Testis (tissue), 3 donors: ENCODE data around the gene ORAI2. TPM values are rescaled to one million over a fixed set of nuclear protein-coding genes. Genes with fewer than 3 reads are reported as not detected.

ENCODE experiments used
- DNase-seq: peaks from one replicate; pipeline ENCODE4 v3.0.0-alpha.2; 2019
- H3K27ac ChIP-seq, 2 donors: fragments of 200-600 bp; sonication (generic); one replicate each; pipeline ENCODE4 v1.5.1; 2019
- H3K27me3 ChIP-seq: fragments of 200-600 bp; sonication (generic); one replicate; pipeline ENCODE4 v1.5.1; 2019
- H3K36me3 ChIP-seq: fragments of 200-600 bp; sonication (generic); one replicate; pipeline ENCODE4 v1.5.1; 2017; ENCODE audit warnings: low read depth; ENCODE audit errors: missing control alignments
- H3K4me1 ChIP-seq: fragments of 200-600 bp; sonication (generic); one replicate; pipeline ENCODE4 v1.5.1; 2019
- H3K4me3 ChIP-seq, 2 donors: fragments of 200-600 bp; sonication (generic); one replicate each; pipeline ENCODE4 v1.5.1; 2017 to 2019
- H3K9me3 ChIP-seq: fragments of 200-600 bp; sonication (generic); one replicate; pipeline ENCODE4 v1.5.1; 2017
- POLR2A ChIP-seq: fragments of 450-650 bp; IDR thresholded peaks from one replicate; pipeline ENCODE4 v1.6.1; 2017; ENCODE audit warnings: antibody characterized with exemption, mild to moderate bottlenecking, moderate library complexity
- WGBS, 2 donors: methylation state at CpG; one replicate each; pipeline ENCODE4 v1.1.5; 2018; 5-methylcytosine and 5-hydroxymethylcytosine counted together
- intact Hi-C: fragments of 100-400 bp; cut with DNase I; formaldehyde crosslinking; loops from one replicate; pipeline ENCODE4 v1.15.1; 2023; ENCODE audit warnings: low total_unique reads
- polyA plus RNA-seq: library from polyadenylated mRNA; stranded (reverse); fragments of 350-450 nt; fragmentation: Illumina TruSeq; extraction: RNeasy Lipid Tissue Mini Kit (QIAGEN cat#74804); gene quantifications from one replicate; pipeline ENCODE4 v1.2.3, GENCODE V29; 2014; ENCODE audit warnings: low read depth, low replicate concordance; ENCODE audit not compliant: insufficient read depth
- total RNA-seq, 2 donors: library from RNA; depleted of rRNA; stranded (reverse); fragments of >200 nt; gene quantifications; one replicate each; pipeline ENCODE4 v1.2.3, GENCODE V29; 2016
- TF ChIP-seq, protein P1 (sequence below), 3 experiments: fragments of 450-650 bp in 2 of 3; fragments of 200-600 bp in 1 of 3; sonication (generic) in 1 of 3; IDR thresholded peaks; one replicate each; pipeline ENCODE4 v1.5.1; 2016 to 2019; ENCODE audit warnings: antibody characterized with exemption in 3 of 3, mild to moderate bottlenecking in 2 of 3, moderate library complexity in 1 of 3

ORAI2 gene
- total and polyA plus RNA-seq, 3 donors from 2014 or later = 9.7 to 10.3 (median 9.9) TPM

DNA sequence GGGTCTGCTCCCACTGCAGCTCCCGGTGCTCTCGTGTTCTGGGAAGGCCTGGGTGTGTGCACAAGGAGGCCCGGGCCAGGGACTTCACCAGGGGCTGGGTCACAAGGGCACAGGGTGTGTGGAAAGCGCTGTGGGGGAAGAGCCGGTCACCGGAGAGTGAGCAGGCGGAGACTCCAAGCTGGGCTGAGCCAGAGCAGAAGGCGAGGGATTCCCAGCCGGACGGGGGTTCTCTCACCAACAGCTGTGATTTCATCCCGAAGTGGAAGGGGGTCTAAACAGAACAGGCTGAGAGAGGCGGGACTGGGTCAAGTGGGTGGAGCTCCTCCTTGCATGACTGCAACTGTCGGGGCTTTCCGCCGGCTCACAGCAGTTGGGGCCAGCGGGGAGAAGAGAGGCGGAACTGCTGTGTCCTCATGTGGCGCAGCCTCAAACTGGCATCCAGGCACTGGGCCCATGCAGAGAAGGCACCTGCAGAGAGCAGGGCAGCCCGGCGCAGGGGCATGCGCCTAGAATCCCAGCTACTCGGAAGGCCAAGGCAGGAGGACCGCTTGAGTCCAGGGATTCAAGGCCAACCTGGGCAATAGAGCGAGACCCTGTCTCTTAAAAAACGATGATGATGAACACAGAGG, 7.6 kb upstream of the ORAI2 start:
- DNase-seq = no peak

DNA sequence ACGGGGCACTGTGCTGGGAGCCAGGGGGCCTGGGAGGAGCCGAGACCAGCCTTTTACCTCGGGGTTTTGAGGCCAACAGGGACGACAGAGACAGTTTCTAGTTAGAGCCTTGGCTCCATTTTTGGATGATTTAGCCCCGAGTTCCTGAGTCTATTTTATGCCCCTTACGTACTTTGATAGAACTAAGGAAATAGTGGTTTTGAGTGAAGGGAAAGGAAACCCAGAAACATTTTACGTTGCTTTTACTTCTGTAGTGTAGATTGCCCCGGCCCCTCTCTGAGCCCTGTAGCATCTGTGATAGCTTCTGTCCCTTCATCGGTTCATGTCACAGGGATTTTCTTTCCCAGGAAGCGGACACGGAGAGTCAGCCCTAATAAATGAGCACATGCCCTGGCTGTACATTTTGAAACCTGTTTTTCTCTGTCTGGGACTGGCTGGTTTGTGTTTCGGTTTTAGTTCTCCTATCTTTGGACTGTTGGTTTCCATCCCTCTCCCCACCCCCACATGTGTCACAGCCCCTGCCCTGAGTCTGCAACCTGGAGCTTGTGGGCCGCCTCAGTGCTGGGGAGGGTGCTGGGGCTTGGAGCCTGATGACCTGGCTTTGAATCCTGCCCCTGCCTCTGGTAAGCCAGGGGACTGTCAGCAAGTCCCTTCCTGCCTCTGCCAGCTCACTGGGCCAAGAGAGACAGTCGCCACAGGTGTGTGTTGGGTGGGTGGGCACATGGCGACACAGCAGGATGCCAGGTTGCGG, 6.9 kb upstream of the ORAI2 start:
- intact Hi-C loops = no loop called here
- TF ChIP-seq, protein P1, sequence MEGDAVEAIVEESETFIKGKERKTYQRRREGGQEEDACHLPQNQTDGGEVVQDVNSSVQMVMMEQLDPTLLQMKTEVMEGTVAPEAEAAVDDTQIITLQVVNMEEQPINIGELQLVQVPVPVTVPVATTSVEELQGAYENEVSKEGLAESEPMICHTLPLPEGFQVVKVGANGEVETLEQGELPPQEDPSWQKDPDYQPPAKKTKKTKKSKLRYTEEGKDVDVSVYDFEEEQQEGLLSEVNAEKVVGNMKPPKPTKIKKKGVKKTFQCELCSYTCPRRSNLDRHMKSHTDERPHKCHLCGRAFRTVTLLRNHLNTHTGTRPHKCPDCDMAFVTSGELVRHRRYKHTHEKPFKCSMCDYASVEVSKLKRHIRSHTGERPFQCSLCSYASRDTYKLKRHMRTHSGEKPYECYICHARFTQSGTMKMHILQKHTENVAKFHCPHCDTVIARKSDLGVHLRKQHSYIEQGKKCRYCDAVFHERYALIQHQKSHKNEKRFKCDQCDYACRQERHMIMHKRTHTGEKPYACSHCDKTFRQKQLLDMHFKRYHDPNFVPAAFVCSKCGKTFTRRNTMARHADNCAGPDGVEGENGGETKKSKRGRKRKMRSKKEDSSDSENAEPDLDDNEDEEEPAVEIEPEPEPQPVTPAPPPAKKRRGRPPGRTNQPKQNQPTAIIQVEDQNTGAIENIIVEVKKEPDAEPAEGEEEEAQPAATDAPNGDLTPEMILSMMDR (IDR thresholded peaks at IDR 0.05) = no peak
- TF ChIP-seq POLR2A = no peak
- H3K4me3 ChIP-seq = no peak overlapping the region
- DNase-seq = no peak
- 85 to 87% methylated on average over 16 of the region's 16 CpGs for WGBS, 2 donors
- H3K4me1 ChIP-seq = no peaks in the 10 kb centered on the region
- no peaks in the 10 kb centered on the region for H3K27me3 ChIP-seq
- no peaks in the 10 kb centered on the region for H3K9me3 ChIP-seq
- H3K36me3 ChIP-seq = no peaks in the 10 kb centered on the region
- H3K27ac ChIP-seq = no peak overlapping the region

More for the DNA sequence above, 7.6 kb upstream of the ORAI2 start:
- Histone ChIP-seq H3K9me3 (no peaks in the 10 kb centered on the region), H3K27ac (no peak overlapping the region), H3K4me3 (no peak overlapping the region), H3K36me3 (no peaks in the 10 kb centered on the region), H3K27me3 (no peaks in the 10 kb centered on the region), H3K4me1 (no peaks in the 10 kb centered on the region)
- WGBS, 2 donors = 75 to 84% methylated on average over 15 to 25 of the region's 25 CpGs
- TF ChIP-seq, protein P1 (IDR thresholded peaks at IDR 0.05) = no peak
- TF ChIP-seq POLR2A = no peak
- intact Hi-C loops = no loop called here

DNA sequence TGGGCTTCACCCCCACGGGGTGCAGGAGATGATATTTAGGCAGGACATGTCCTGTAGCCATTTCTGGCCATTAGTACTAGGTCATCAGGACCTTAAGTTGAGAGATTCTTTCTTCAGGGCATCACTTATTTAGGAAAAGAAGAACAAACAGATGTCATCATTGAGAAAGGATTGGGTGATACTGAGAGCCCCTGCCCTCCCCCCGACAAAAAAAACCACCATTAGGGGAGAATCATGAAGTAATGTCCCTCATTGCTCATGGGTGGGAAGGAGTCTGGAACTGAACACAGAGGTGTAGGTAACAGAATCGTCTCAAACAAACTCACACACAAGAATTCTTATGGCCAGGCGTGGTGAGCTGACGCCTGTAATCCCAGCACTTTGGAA, 6.4 kb upstream of the ORAI2 start:
- no peaks in the 10 kb centered on the region for H3K4me1 ChIP-seq
- no peaks in the 10 kb centered on the region for H3K9me3 ChIP-seq
- H3K27me3 ChIP-seq = no peaks in the 10 kb centered on the region
- no peaks in the 10 kb centered on the region for H3K36me3 ChIP-seq
- no peak overlapping the region for H3K27ac ChIP-seq
- no peak overlapping the region for H3K4me3 ChIP-seq
- no peak for DNase-seq
- intact Hi-C loops = no loop called here
- 81 to 87% methylated on average over 5 of the region's 5 CpGs for WGBS, 2 donors
- TF ChIP-seq, protein P1 (IDR thresholded peaks at IDR 0.05) = no peak
- TF ChIP-seq POLR2A = no peak

DNA sequence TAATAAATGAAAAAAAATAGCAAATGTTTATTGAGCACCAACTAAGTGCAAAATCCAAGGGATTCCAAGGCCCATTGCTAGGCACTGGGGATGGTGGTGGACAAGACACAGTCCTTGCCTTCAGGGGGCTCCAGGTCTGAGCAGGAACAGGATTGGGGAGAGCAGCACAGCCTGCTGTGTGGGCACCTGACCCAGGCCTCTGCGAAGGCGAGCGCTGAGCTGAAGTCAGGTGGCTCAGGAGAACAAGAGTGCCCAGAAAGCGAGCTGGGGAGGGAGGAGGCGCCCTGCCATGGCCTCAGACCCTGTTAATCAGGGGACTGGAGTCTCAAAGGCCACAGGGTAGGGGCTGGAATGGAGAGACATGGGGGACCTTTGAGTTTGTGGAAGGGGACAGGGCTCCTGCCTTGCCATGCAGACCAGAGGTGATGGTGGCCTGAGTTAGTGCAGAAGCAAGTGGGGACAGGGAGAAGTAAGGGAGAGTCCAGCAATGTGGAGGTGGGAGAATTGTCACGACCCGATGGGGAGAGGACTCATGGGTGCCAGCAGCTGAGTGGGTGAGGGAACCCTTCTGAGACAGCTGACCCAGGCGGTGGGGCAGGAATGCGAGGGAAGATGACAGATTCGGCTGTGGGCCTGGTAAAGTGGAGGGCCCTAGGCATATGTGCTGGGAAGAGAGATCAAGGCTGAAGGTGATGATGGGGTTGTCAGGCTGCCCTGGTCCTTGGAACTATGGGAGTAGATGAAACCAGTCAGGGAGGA, 4.1 kb upstream of the ORAI2 start:
- intact Hi-C loops = no loop called here
- WGBS, 2 donors = 89 to 97% methylated on average over 10 of the region's 10 CpGs

More for the DNA sequence above, 4.1 kb upstream of the ORAI2 start:
- no peak overlapping the region for H3K27ac ChIP-seq
- H3K27me3 ChIP-seq = no peaks in the 10 kb centered on the region
- H3K9me3 ChIP-seq = no peaks in the 10 kb centered on the region
- H3K4me1 ChIP-seq = peaks cover 6% of the 10 kb centered on the region
- DNase-seq = no peak
- H3K36me3 ChIP-seq = no peaks in the 10 kb centered on the region
- TF ChIP-seq, protein P1 (IDR thresholded peaks at IDR 0.05) = no peak
- no peak for TF ChIP-seq POLR2A
- H3K4me3 ChIP-seq = no peak overlapping the region
